ENCODE measurements around the gene ICAM1.

The ICAM1 gene

GRCh38 chr19:10243606-10244005, 27.3 kb upstream of the ICAM1 start:
- no peak for FAIRE-seq

DNA sequence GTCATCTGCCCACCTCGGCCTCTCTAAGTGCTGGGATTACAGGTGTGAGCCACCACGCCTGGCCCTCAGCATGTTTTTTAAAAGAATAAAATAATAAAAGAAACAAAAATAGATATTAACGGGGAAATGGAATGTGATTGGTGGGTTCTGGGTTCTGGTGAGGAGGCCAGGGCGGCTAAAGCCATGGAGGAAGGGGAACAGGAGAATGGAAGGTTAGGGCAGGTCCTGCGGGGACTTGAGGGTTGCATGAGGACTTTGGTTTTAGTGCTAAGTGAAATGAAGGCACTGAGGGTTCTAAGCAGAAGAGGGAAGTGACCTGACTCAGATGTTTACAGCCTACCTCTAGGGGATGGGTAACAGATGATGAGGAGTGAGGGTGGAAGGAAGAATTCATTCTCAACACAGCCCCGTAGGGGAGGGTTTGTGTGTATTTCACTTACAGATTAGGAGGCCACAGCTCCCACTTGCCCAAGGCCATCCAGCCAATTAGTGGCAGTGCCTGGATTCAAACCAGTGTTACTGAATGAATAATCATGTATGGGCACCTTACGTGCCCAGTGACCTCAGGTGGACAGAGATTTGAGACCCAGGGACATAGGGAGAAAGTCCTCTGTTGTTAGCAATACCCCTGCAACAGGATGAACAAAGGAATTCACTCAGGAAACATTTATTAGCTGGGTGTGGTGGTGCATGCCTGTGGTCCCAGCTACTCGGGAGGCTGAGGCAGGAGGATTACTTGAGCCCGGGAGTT, 25.6 kb upstream of the ICAM1 start:
- no peak for FAIRE-seq

DNA sequence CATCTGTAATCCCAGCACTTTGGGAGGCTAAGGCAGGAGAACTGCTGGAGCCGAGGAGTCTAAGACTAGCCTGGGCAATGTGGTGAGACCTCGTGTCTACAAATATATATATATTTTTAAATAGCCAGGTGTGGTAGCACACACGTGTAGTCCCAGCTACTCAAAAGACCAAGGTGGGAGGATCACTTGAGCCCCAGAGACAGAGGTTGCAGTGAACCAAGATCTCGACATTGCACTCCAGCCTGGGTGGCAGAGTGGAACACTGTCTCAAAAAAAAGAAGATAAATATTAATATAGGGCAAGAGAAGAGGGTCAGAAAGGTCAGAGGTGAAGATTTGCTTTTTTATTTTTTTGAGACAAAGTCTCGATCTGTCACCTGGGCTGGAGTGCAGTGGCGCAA, 24.4 kb upstream of the ICAM1 start:
- no peak for FAIRE-seq

- FAIRE-seq = peak; percentile 98
Observed at GRCh38 chr19:10251792-10252694, 18.9 kb upstream of the ICAM1 start, which contains the start of gene MRPL4. Gene MRPL4 (plus strand): TSS chr19:10252214. CDS start chr19:10252254, 40 bp downstream.

DNA sequence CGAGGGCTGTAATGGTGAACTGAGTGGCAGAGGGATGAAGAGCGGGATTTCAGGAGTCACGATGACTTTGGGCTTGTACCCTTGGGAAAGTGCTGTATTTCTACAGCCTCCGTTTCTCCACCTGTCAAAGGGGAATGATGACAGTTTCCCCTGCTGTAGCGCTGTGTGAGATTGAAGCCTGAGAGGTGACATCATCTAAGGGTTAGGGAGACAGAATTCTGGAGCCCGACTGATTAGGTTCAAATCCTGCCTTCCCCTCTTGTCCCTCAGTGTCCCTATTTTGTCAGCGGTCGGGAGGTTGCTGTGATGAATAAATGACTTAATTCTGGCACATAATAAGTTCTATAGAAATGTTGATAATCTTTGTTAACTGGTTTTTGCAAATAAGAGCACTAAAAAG, 18.2 kb upstream of the ICAM1 start:
- FAIRE-seq = no peak

GRCh38 chr19:10254244-10254643, 16.7 kb upstream of the ICAM1 start:
- FAIRE-seq = no peak

GRCh38 chr19:10255358-10255757, 15.6 kb upstream of the ICAM1 start:
- FAIRE-seq = no peak

DNA sequence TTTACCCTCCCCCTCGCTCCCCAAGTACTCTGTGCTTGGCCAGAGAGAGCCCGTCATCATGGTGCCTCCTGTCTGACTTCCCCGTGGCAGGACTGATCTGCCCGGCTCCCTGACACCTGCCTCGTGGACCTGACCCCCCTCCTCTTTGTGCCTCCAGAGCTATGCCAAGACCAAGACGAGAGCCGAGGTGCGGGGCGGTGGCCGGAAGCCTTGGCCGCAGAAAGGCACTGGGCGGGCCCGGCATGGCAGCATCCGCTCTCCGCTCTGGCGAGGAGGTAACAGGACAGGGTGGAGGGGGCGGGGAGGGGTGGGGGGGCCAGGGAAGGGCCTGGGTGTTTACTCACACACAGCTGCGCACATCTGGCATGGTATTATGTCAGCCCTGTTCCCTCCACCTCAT, 14.4 kb upstream of the ICAM1 start:
- FAIRE-seq = no peak

DNA sequence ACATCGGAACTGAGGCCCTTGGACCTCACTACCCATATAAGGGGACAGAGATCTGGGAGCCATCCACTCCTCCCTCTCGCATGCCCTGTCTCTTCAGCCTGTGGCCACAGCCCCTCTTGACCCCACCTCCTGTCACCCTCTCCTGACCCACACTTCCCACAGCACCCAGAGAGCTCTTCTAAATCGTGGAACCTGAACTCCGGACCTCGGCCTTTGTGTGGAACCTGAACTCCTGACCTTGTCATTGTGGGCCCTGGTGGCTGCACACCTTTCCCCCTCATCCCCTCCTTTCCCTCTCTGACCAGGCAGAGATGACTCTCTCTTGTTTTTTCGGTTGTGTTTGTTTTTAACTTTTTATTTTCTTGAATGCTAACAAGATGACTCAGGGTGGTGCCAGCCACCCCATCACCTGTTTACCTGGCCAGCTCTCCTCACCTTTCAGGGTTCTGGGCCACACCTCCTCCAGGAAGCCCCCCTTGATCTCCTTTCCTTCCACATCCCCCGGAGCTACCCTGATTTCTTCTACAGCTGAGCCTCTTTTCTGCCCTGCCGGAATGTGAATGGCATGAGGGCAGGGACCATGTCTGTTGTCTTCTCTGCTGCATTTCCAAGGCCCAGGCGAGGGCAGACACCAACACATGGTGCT, 13.8 kb upstream of the ICAM1 start:
- no peak for FAIRE-seq

- FAIRE-seq = no peak
Observed at GRCh38 chr19:10258080-10258710, 12.7 kb upstream of the ICAM1 start.

DNA sequence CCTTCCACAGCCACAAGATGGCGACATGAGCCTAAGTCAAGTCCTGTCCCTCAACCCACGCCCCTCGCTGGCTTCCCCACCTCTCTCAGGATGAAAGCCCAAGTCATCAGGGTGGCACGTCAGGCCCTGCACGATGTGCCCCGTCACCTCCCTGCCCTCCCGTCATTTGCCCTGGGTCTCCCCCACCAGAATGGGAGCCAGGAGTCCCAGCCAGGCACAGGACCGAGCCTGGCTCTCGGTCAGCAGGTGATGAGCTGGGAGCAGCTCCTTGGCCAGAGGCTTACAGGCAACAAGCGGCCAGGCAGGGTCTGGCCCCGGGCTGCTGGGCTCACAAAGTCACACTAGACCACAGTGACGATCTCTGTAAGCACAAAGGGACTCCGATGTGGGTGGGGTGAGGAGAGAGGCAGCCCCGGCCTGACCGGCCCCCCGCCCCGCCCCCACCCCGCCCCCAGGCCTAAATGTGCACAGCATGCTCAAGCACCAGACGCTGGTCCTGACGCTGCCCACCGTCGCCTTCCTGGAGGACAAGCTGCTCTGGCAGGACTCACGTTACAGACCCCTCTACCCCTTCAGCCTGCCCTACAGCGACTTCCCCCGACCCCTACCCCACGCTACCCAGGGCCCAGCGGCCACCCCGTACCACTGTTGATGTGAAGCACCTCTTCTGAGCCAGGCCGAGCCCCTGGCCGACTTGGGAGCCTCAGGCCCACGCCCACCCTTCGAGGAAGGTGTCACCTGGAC, 11.6 kb upstream of the ICAM1 start:
- no peak for FAIRE-seq

DNA sequence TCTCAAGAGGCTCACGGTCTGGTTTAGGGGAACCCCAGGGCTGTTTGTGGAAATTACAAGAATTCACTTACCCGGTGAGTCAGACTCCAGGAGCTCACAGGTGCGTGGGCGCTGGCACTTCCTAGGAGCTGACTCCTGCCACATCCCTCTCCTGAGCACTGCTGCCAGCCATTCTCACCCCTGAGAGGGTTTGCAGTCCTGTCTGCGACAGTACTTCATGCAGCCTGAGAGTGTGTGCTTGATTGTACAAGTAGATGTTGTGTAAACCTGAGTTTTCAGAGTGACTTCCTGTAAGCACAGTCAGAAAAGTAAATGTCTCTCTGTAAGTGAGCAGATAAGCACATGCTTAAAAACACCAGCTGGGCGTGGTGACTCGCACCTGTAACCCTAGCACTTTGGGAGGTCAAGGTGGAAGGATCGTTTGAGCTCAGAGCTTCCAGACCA, 10.8 kb upstream of the ICAM1 start:
- FAIRE-seq = no peak

DNA sequence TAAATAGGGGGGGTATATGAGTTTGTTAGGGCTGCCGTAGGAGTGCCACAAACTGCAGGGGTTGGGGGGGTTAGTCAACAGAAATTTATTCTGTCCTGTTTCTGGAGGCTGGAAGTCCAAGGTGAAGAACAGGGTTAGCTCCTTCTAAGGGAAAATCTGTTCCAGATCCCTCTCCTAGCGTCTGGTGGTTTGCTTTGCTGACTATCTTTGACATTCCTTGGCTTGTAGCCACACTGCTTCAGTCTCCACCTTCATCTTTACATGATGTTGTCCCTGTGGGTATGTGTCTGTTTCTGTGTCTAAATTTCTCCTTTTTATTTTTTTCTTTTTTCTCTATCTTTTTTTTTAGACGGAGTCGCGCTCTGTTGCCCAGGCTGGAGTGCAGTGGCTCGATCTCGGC, 8.1 kb upstream of the ICAM1 start:
- no peak for FAIRE-seq

DNA sequence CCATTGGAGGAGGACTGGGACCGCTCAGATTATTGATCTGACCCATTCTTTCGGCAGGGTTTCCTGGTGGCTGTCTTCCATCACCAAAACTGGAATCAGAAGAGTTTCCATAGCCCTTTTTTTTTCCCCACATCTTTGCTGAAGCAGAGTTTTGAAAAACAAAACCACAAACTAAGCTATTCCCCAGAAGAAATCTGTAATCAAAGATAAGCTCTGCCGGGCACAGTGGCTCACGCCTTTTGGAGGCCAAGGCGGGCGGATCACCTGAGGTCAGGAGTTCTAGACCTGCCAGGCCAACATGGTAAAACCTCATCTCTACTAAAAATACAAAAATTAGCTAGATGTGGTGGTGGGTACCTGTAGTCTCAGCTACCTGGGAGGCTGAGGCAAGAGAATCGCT, 4.2 kb upstream of the ICAM1 start:
- FAIRE-seq = no peak

DNA sequence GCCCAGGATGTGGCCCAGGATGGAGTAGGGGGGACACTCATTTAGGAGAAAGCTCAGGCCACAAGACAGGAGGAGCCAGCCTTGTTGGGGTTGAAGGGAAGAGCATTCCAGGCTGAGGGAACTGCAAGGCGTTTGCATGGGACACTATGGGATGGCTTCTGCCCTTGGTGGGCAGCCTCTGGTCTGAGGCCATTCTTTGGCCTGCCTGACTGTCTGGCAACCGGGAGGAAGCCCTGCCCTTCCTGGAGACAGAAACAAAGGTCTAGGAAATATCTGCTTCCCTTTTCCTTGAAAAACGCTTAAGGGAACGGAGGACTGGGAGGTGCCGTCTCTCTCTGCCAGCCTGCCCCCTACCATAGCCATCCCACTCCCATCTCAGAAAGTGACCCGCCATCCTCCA, 2.8 kb upstream of the ICAM1 start:
- FAIRE-seq = no peak

DNA sequence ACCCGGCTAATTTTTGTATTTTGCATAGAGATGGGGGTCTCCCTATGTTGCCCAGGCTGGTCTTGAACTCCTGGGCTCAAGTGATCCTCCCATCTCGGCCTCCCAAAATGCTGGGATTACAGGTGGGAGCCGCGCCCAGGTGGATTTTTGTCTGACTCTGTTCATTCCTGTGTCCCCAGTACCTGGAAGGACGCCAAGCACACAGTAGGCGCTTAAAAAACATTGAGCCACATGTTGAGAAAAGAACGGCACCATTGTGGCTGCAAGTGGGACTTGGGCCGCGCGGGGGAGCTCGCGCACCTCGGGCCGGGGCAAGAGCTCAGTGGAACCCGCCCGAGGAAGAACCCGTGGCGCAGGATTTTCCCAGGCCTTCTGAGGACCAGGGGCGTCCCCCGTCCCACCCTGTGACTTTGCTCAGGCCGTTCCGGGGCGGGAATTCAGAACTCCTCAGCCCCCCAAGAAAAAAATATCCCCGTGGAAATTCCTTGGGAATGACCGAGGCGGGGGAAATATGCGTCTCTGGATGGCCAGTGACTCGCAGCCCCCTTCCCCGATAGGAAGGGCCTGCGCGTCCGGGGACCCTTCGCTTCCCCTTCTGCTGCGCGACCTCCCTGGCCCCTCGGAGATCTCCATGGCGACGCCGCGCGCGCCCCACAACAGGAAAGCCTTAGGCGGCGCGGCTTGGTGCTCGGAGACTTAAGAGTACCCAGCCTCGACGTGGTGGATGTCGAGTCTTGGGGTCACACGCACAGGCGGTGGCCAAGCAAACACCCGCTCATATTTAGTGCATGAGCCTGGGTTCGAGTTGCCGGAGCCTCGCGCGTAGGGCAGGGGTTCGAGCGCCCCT, 1.4 kb upstream of the ICAM1 start:
- no peak for FAIRE-seq

- FAIRE-seq = no peak
Observed at GRCh38 chr19:10270180-10270615, 722 bp upstream of the ICAM1 start.

DNA sequence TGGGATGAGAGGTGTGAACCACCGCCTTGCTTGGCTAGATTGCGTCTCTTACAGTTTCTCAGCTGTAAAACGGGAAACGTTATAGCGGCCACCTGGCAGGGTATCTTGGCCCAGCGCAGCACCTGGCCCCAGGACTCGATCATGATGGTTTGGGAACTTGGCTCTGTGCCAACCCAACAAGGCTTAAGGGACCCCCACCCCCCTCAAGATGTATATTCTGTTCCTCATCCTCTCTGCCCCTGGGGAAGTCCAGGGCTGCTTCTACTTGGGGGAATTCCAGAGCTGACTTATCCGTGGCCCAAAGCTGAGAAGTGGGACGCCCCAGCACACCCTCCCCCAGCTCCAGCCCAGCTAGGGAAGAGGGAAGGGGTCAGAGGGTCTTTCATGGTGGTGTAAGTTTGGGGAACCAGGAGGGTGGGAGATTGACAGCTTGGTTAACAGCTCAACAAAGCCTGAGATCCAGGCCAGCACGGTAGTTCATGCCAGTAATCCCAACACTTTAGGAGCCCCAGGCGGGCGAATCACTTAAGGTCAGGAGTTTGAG, 695 bp downstream of the ICAM1 start:
- no peak for FAIRE-seq

DNA sequence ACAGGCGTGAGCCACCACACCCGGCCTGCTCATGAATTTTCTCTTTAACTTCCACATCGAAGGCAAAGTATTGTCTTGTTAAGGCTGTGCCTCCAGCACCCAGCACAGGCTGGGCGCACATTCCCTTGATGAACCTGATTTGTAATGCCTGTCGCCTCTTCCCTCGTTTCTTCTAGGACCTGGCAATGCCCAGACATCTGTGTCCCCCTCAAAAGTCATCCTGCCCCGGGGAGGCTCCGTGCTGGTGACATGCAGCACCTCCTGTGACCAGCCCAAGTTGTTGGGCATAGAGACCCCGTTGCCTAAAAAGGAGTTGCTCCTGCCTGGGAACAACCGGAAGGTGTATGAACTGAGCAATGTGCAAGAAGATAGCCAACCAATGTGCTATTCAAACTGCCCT, 3.7 kb downstream of the ICAM1 start:
- FAIRE-seq = no peak

GRCh38 chr19:10277795-10278589, 7.1 kb downstream of the ICAM1 start:
- FAIRE-seq = no peak

All from endometrium (tissue), 2 donors.